Gastroesophageal sphincter (tissue), 3 donors: ENCODE results near the gene ANXA1.

Experiments used
- EP300 ChIP-seq: sonication (generic); formaldehyde crosslinking; IDR thresholded peaks from one replicate; pipeline ENCODE4 v1.6.1; 2017; ENCODE audit warnings: antibody characterized with exemption, mild to moderate bottlenecking
- POLR2A ChIP-seq, 2 donors: fragments of 450-650 bp; IDR thresholded peaks; one replicate each; pipeline ENCODE4 v1.6.1; 2017; ENCODE audit warnings: antibody characterized with exemption in 2 of 2, mild to moderate bottlenecking in 2 of 2, moderate library complexity in 1 of 2
- TF ChIP-seq, protein P1 (sequence below), 4 experiments: fragments of 200-600 bp in 2 of 4; fragments of 450-650 bp in 2 of 4; sonication (generic) in 1 of 4; IDR thresholded peaks; one replicate each; pipeline ENCODE4 v1.5.1; 2017 to 2019; ENCODE audit warnings: antibody characterized with exemption in 4 of 4, mild to moderate bottlenecking in 2 of 4, moderate library complexity in 2 of 4

GRCh38 chr9:73168298-73168934, 16.8 kb downstream of the ANXA1 start:
- TF ChIP-seq POLR2A (IDR thresholded peaks at IDR 0.05) (no peak), EP300 (no peak)
- TF ChIP-seq, protein P1, sequence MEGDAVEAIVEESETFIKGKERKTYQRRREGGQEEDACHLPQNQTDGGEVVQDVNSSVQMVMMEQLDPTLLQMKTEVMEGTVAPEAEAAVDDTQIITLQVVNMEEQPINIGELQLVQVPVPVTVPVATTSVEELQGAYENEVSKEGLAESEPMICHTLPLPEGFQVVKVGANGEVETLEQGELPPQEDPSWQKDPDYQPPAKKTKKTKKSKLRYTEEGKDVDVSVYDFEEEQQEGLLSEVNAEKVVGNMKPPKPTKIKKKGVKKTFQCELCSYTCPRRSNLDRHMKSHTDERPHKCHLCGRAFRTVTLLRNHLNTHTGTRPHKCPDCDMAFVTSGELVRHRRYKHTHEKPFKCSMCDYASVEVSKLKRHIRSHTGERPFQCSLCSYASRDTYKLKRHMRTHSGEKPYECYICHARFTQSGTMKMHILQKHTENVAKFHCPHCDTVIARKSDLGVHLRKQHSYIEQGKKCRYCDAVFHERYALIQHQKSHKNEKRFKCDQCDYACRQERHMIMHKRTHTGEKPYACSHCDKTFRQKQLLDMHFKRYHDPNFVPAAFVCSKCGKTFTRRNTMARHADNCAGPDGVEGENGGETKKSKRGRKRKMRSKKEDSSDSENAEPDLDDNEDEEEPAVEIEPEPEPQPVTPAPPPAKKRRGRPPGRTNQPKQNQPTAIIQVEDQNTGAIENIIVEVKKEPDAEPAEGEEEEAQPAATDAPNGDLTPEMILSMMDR (IDR thresholded peaks at IDR 0.05), result no peak
